HG03196 (cell line): ENCODE measurements around the gene D2HGDH.
"Not testable (repeated sequence)": the region's sequence is repeated elsewhere in the genome, so short reads cannot be mapped to it uniquely, and the experiment has no call there.

Experiments
- ATAC-seq: cut with Tn5 transposase; IDR thresholded peaks from one replicate; pipeline ENCODE4 v1.9.1; 2021; ENCODE audit not compliant: unreplicated experiment

D2HGDH gene

GRCh38 chr2:241788572-241788971 is 54.1 kb downstream of the D2HGDH start:
- no peak for ATAC-seq

- ATAC-seq, result not testable (repeated sequence)
Measured at GRCh38 chr2:241791385-241791784, 57.0 kb downstream of the D2HGDH start.

GRCh38 chr2:241793385-241793784 is 59.0 kb downstream of the D2HGDH start:
- ATAC-seq, result no peak

GRCh38 chr2:241794250-241794823 is 59.9 kb downstream of the D2HGDH start:
- ATAC-seq, result no peak

- no peak for ATAC-seq
Measured at GRCh38 chr2:241795021-241795999, 60.9 kb downstream of the D2HGDH start.

GRCh38 chr2:241796209-241796608 is 61.8 kb downstream of the D2HGDH start:
- no peak for ATAC-seq

- no peak for ATAC-seq
Measured at GRCh38 chr2:241796610-241797138, 62.2 kb downstream of the D2HGDH start.

GRCh38 chr2:241797441-241798080 is 63.1 kb downstream of the D2HGDH start:
- no peak for ATAC-seq

GRCh38 chr2:241798081-241798630 is 63.7 kb downstream of the D2HGDH start:
- ATAC-seq, result no peak

GRCh38 chr2:241798631-241799521 is 64.4 kb downstream of the D2HGDH start:
- ATAC-seq, result no peak

- ATAC-seq, result no peak
Measured at GRCh38 chr2:241799522-241800197, 65.2 kb downstream of the D2HGDH start.

GRCh38 chr2:241800198-241800903 is 65.9 kb downstream of the D2HGDH start:
- ATAC-seq, result not testable (repeated sequence)

- ATAC-seq, result no peak
Measured at GRCh38 chr2:241801611-241802420, 67.4 kb downstream of the D2HGDH start.

GRCh38 chr2:241802421-241803318 is 68.2 kb downstream of the D2HGDH start:
- ATAC-seq, result no peak

GRCh38 chr2:241803387-241804325 is 69.2 kb downstream of the D2HGDH start:
- ATAC-seq, result no peak
